Omental fat pad (tissue), 4 donors: ENCODE results near the gene BATF3. TPM values are rescaled to one million over a fixed set of nuclear protein-coding genes. Genes with fewer than 3 reads are reported as not detected.
"Not testable (repeated sequence)": the region's sequence is repeated elsewhere in the genome, so short reads cannot be mapped to it uniquely, and the experiment has no call there.

ENCODE experiments used
- ATAC-seq: fragments of 150-250 bp; one replicate; pipeline ENCODE4 v1.9.1; 2016; ENCODE audit warnings: mild to moderate bottlenecking, moderate library complexity; ENCODE audit not compliant: low FRiP score
- DNase-seq: peaks from one replicate; pipeline ENCODE4 v3.0.0-alpha.2; 2019; ENCODE audit warnings: low spot score
- total RNA-seq, 4 donors: library from RNA; depleted of rRNA; stranded (reverse); fragments of >200 nt; gene quantifications; one replicate each; pipeline ENCODE4 v1.1.0, GENCODE V29; 2016
- TF ChIP-seq, protein P1 (sequence below), 3 donors: fragments of 450-650 bp; IDR thresholded peaks; one replicate each; pipeline ENCODE4 v1.5.1; 2016 to 2017; ENCODE audit warnings: antibody characterized with exemption in 3 of 3, mild to moderate bottlenecking in 3 of 3, moderate library complexity in 2 of 3

Gene BATF3
- total RNA-seq, 4 donors from 2014 or later, result 4.1 to 48.9 (median 4.8) TPM

DNA sequence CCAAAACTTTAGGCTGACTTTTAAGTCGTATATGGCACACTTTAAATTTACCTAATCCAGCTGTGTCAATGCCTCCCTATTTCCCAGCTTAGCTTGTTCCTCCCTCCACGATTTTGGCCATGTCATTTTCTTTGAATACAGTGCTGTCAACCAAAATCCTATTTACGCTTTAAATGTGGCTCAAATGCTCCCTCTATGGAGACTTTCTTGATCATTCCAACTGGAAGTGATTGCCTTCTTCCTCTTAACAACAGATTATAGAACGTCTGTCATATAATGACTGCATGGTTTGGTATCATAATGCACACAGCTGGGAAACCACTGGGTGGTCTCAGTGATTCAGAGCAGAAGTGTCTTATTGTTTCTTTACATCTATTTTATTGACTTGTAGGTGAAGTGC is 18.9 kb upstream of the BATF3 start:
- ATAC-seq (no peak), DNase-seq (no peak)
- TF ChIP-seq, protein P1, sequence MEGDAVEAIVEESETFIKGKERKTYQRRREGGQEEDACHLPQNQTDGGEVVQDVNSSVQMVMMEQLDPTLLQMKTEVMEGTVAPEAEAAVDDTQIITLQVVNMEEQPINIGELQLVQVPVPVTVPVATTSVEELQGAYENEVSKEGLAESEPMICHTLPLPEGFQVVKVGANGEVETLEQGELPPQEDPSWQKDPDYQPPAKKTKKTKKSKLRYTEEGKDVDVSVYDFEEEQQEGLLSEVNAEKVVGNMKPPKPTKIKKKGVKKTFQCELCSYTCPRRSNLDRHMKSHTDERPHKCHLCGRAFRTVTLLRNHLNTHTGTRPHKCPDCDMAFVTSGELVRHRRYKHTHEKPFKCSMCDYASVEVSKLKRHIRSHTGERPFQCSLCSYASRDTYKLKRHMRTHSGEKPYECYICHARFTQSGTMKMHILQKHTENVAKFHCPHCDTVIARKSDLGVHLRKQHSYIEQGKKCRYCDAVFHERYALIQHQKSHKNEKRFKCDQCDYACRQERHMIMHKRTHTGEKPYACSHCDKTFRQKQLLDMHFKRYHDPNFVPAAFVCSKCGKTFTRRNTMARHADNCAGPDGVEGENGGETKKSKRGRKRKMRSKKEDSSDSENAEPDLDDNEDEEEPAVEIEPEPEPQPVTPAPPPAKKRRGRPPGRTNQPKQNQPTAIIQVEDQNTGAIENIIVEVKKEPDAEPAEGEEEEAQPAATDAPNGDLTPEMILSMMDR (IDR thresholded peaks at IDR 0.05), result no peak

- DNase-seq (no peak), ATAC-seq (no peak)
- TF ChIP-seq, protein P1 (IDR thresholded peaks at IDR 0.05), result no peak
Measured at GRCh38 chr1:212716161-212716560, 16.5 kb upstream of the BATF3 start.

- ATAC-seq (no peak), DNase-seq (no peak)
- TF ChIP-seq, protein P1 (IDR thresholded peaks at IDR 0.05), result no peak
Measured at GRCh38 chr1:212713465-212714136, 14.0 kb upstream of the BATF3 start.

GRCh38 chr1:212712451-212713303 is 13.0 kb upstream of the BATF3 start:
- no peak for DNase-seq
- TF ChIP-seq, protein P1 (IDR thresholded peaks at IDR 0.05), result no peak

DNA sequence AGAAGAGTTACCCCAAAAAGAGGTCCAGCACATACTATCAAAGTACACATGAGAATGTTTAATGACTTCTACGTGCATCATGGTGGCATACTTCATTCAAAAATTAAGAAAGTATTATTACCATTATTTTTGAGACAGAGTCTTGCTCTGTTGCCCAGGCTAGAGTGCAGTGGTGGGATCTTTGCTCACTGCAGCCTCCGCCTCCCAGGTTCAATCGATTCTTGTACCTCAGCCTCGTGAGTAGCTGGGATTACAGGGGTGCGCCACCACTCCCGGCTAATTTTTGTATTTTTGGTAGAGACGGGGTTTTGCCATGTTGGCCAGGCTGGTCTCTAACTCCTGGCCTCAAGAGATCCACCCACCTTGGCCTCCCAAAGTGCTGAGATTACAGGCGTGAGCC is 12.3 kb upstream of the BATF3 start:
- not testable (repeated sequence) for DNase-seq, ATAC-seq

More at GRCh38 chr1:212712451-212713303, 13.0 kb upstream of the BATF3 start:
- no peak for ATAC-seq

GRCh38 chr1:212710566-212710965 is 10.9 kb upstream of the BATF3 start:
- TF ChIP-seq, protein P1 (IDR thresholded peaks at IDR 0.05), result no peak
- ATAC-seq, result no peak

GRCh38 chr1:212703991-212704564 is 4.4 kb upstream of the BATF3 start:
- TF ChIP-seq, protein P1 (IDR thresholded peaks at IDR 0.05), result no peak
- no peak for DNase-seq
- no peak for ATAC-seq

More at GRCh38 chr1:212710566-212710965, 10.9 kb upstream of the BATF3 start:
- DNase-seq, result no peak
